Activated T-helper 17 cell treated with anti-CD3 and anti-CD28 coated beads, Interleukin-2, amount 50 U/mL, for 72 hours (primary cell): ENCODE measurements around the gene KRTAP12-1. TPM values are rescaled to one million over a fixed set of nuclear protein-coding genes. Genes with fewer than 3 reads are reported as not detected.

Source experiments
- ATAC-seq: fragments of 150-1000 bp; cut with Tn5 transposase; replicated peaks from 2 replicates; pipeline ENCODE4 v1.10.0; 2021; ENCODE audit warnings: mild to moderate bottlenecking, moderate library complexity
- H3K27ac Mint-ChIP-seq: one replicate; pipeline ENCODE4 v1.8.0; 2022; ENCODE audit warnings: mixed read lengths
- H3K27me3 Mint-ChIP-seq: one replicate; pipeline ENCODE4 v1.8.0; 2022; ENCODE audit warnings: mixed read lengths
- H3K36me3 Mint-ChIP-seq: one replicate; pipeline ENCODE4 v1.8.0; 2022; ENCODE audit warnings: low read depth, mild to moderate bottlenecking, mixed read lengths
- H3K4me1 Mint-ChIP-seq: one replicate; pipeline ENCODE4 v1.8.0; 2022; ENCODE audit warnings: mixed read lengths
- H3K4me3 Mint-ChIP-seq: one replicate; pipeline ENCODE4 v1.8.0; 2022; ENCODE audit warnings: mild to moderate bottlenecking, mixed read lengths
- H3K9me3 Mint-ChIP-seq: one replicate; pipeline ENCODE4 v1.8.0; 2022; ENCODE audit warnings: mixed read lengths
- total RNA-seq, 2 donors: library from RNA; stranded (reverse); gene quantifications; one replicate each; pipeline ENCODE4 v1.2.3, GENCODE V29; 2022

The KRTAP12-1 gene
- total RNA-seq, result not detected

- H3K9me3 Mint-ChIP-seq, result no peaks in the 10 kb centered on the region
- ATAC-seq, result no peak
- H3K27ac Mint-ChIP-seq, result no peak within 1 kb of the TSS
- no peaks in the 10 kb centered on the region for H3K36me3 Mint-ChIP-seq
- peaks cover 7% of the 10 kb centered on the region for H3K4me1 Mint-ChIP-seq
- H3K27me3 Mint-ChIP-seq, result peaks cover 10% of the 10 kb centered on the region
- no peak within 1 kb of the TSS for H3K4me3 Mint-ChIP-seq
Observed at GRCh38 chr21:44681861-44682579, at the start of gene KRTAP12-1. Gene KRTAP12-1 (minus strand): TSS chr21:44682163. CDS start chr21:44682123, 40 bp downstream.

- Mint-ChIP-seq H3K4me1 (peaks cover 2% of the 10 kb centered on the region), H3K27ac (no peak overlapping the region), H3K36me3 (no peaks in the 10 kb centered on the region), H3K9me3 (no peaks in the 10 kb centered on the region), H3K27me3 (peaks cover 10% of the 10 kb centered on the region), H3K4me3 (no peak overlapping the region)
- no peak for ATAC-seq
Observed at GRCh38 chr21:44730951-44731579, 49.1 kb upstream of the KRTAP12-1 start.

- Mint-ChIP-seq H3K9me3 (no peaks in the 10 kb centered on the region), H3K4me1 (peaks cover 4% of the 10 kb centered on the region), H3K36me3 (no peaks in the 10 kb centered on the region), H3K4me3 (no peak overlapping the region), H3K27me3 (peaks cover 15% of the 10 kb centered on the region), H3K27ac (no peak overlapping the region)
- no peak for ATAC-seq
Observed at GRCh38 chr21:44730028-44730395, 48.0 kb upstream of the KRTAP12-1 start.

- Mint-ChIP-seq H3K27me3 (peaks cover 15% of the 10 kb centered on the region), H3K4me3 (no peak overlapping the region), H3K36me3 (no peaks in the 10 kb centered on the region), H3K9me3 (no peaks in the 10 kb centered on the region), H3K4me1 (peaks cover 4% of the 10 kb centered on the region), H3K27ac (no peak overlapping the region)
- no peak for ATAC-seq
Observed at GRCh38 chr21:44729336-44730027, 47.5 kb upstream of the KRTAP12-1 start.

- Mint-ChIP-seq H3K4me1 (peaks cover 4% of the 10 kb centered on the region), H3K27me3 (peaks cover 18% of the 10 kb centered on the region), H3K36me3 (no peaks in the 10 kb centered on the region), H3K27ac (no peak overlapping the region), H3K4me3 (no peak overlapping the region), H3K9me3 (no peaks in the 10 kb centered on the region)
- ATAC-seq, result no peak
Observed at GRCh38 chr21:44728716-44729115, 46.8 kb upstream of the KRTAP12-1 start.

GRCh38 chr21:44727757-44728156, 45.8 kb upstream of the KRTAP12-1 start:
- Mint-ChIP-seq H3K4me1 (peaks cover 7% of the 10 kb centered on the region), H3K27ac (no peak overlapping the region), H3K9me3 (no peaks in the 10 kb centered on the region), H3K36me3 (no peaks in the 10 kb centered on the region), H3K27me3 (peaks cover 20% of the 10 kb centered on the region), H3K4me3 (no peak overlapping the region)
- no peak for ATAC-seq

- Mint-ChIP-seq H3K9me3 (no peaks in the 10 kb centered on the region), H3K27ac (no peak overlapping the region), H3K4me1 (peaks cover 9% of the 10 kb centered on the region), H3K4me3 (no peak overlapping the region), H3K27me3 (peaks cover 24% of the 10 kb centered on the region), H3K36me3 (no peaks in the 10 kb centered on the region)
- no peak for ATAC-seq
Observed at GRCh38 chr21:44727321-44727720, 45.4 kb upstream of the KRTAP12-1 start.

GRCh38 chr21:44726826-44727225, 44.9 kb upstream of the KRTAP12-1 start:
- H3K27ac Mint-ChIP-seq, result no peak overlapping the region
- H3K9me3 Mint-ChIP-seq, result no peaks in the 10 kb centered on the region
- ATAC-seq, result no peak
- no peaks in the 10 kb centered on the region for H3K36me3 Mint-ChIP-seq
- H3K4me1 Mint-ChIP-seq, result peaks cover 9% of the 10 kb centered on the region
- H3K27me3 Mint-ChIP-seq, result peaks cover 24% of the 10 kb centered on the region
- H3K4me3 Mint-ChIP-seq, result no peak overlapping the region

- no peak for ATAC-seq
- Mint-ChIP-seq H3K9me3 (no peaks in the 10 kb centered on the region), H3K36me3 (no peaks in the 10 kb centered on the region), H3K27ac (no peak overlapping the region), H3K4me3 (no peak overlapping the region), H3K4me1 (peaks cover 9% of the 10 kb centered on the region), H3K27me3 (peaks cover 28% of the 10 kb centered on the region)
Observed at GRCh38 chr21:44724926-44725325, 43.0 kb upstream of the KRTAP12-1 start.

- H3K27ac Mint-ChIP-seq, result no peak overlapping the region
- H3K36me3 Mint-ChIP-seq, result no peaks in the 10 kb centered on the region
- no peaks in the 10 kb centered on the region for H3K9me3 Mint-ChIP-seq
- peaks cover 9% of the 10 kb centered on the region for H3K4me1 Mint-ChIP-seq
- H3K27me3 Mint-ChIP-seq, result peaks cover 30% of the 10 kb centered on the region
- H3K4me3 Mint-ChIP-seq, result peak overlapping the region; percentile 43
- no peak for ATAC-seq
Observed at GRCh38 chr21:44724196-44724595, 42.2 kb upstream of the KRTAP12-1 start.

GRCh38 chr21:44723177-44724131, 41.5 kb upstream of the KRTAP12-1 start:
- Mint-ChIP-seq H3K27ac (no peak overlapping the region), H3K4me1 (peaks cover 9% of the 10 kb centered on the region), H3K27me3 (peaks cover 32% of the 10 kb centered on the region), H3K36me3 (no peaks in the 10 kb centered on the region), H3K9me3 (no peaks in the 10 kb centered on the region), H3K4me3 (peak overlapping the region; percentile 43)
- peak; percentile 29 for ATAC-seq

GRCh38 chr21:44722731-44723130, 40.8 kb upstream of the KRTAP12-1 start:
- no peaks in the 10 kb centered on the region for H3K36me3 Mint-ChIP-seq
- no peak for ATAC-seq
- H3K4me1 Mint-ChIP-seq, result peaks cover 9% of the 10 kb centered on the region
- peak overlapping the region; percentile 41 for H3K4me3 Mint-ChIP-seq
- no peak overlapping the region for H3K27ac Mint-ChIP-seq
- peaks cover 32% of the 10 kb centered on the region for H3K27me3 Mint-ChIP-seq
- H3K9me3 Mint-ChIP-seq, result no peaks in the 10 kb centered on the region

- Mint-ChIP-seq H3K27ac (no peak overlapping the region), H3K4me1 (peaks cover 5% of the 10 kb centered on the region), H3K36me3 (no peaks in the 10 kb centered on the region), H3K27me3 (peaks cover 22% of the 10 kb centered on the region), H3K4me3 (no peak overlapping the region), H3K9me3 (no peaks in the 10 kb centered on the region)
- ATAC-seq, result no peak
Observed at GRCh38 chr21:44720170-44720569, 38.2 kb upstream of the KRTAP12-1 start.

- Mint-ChIP-seq H3K4me3 (no peak overlapping the region), H3K27ac (no peak overlapping the region), H3K4me1 (peaks cover 11% of the 10 kb centered on the region), H3K27me3 (peaks cover 31% of the 10 kb centered on the region), H3K9me3 (no peaks in the 10 kb centered on the region), H3K36me3 (no peaks in the 10 kb centered on the region)
- no peak for ATAC-seq
Observed at GRCh38 chr21:44718571-44718970, 36.6 kb upstream of the KRTAP12-1 start.
